GM18502 (cell line): Measurements from ENCODE around the gene CCDC170.
"Not testable (repeated sequence)": the region's sequence is repeated elsewhere in the genome, so short reads cannot be mapped to it uniquely, and the experiment has no call there.

Experiments used
- ATAC-seq: cut with Tn5 transposase; IDR thresholded peaks from one replicate; pipeline ENCODE4 v1.9.1; 2021; ENCODE audit warnings: mild to moderate bottlenecking; ENCODE audit not compliant: unreplicated experiment, poor library complexity

The CCDC170 gene

GRCh38 chr6:151539506-151540268, 45.9 kb downstream of the CCDC170 start:
- ATAC-seq = no peak

DNA sequence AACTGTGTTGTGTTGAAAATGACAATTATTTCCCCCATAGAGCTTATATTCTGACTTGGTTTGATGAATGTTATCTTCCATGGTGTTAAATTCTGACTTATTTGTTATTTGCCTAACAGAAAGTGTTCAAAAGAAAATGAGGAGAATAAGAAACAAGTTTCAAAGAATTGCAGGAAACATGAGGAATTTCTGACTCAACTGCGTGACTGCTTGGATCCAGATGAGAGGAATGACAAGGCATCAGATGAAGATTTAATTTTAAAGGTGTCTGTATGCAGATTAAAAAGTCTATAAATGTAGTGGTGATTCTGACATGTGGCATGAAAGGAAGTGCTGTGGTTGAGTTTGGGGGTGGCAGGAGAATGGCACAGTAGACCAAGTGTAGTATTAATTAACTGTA, 50.6 kb downstream of the CCDC170 start:
- ATAC-seq = no peak

DNA sequence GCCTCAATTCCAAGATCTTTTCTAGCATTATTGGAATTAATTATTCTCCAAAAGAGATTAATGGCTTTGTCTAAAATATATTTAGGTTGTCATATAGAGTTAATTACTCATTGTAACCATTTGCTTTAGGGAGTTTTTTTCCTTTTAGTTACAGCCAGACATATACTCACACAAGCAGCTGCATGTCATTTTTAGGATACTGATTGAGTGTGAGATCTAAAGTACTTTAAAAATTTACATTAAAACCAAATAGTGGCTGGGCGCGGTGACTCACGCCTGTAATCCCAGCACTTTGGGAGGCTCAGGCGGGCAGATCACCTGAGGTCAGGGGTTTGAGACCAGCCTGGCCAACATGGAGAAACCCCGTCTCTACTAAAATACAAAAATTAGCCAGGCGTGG, 51.1 kb downstream of the CCDC170 start:
- ATAC-seq = not testable (repeated sequence)

GRCh38 chr6:151546941-151547659, 53.3 kb downstream of the CCDC170 start:
- no peak for ATAC-seq

DNA sequence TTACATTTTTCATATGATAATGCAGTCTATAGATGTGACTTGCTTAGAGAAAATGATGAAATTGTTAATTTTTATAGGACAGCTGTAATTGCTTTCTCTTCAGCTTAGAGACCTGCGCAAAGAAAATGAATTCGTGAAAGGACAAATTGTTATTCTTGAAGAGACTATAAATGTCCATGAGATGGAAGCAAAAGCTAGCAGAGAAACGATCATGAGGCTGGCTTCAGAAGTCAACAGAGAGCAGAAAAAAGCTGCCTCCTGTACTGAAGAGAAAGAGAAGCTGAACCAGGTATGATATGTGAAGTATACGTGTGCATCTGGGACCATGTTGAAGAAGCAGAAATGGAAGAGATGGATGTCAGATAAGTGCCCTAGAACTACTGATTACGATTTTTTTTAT, 54.4 kb downstream of the CCDC170 start:
- ATAC-seq = no peak

DNA sequence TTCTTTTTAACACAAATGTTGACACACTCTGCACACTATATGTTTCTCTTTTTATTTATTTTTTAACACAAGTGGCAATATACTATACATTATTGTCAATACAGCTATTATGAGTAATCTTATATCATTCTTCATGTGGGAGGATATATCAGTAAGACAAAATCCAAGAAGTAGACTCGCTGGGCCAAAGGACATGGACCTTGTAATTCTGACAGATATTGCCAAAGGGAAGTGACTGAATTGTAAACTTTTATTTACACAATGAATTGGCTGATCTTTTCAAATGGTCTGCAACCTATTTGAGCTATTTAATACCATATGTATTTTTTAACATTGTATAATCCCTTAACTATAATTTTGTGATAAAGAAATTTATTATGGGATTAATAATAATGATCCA, 56.0 kb downstream of the CCDC170 start:
- no peak for ATAC-seq

GRCh38 chr6:151550618-151551017, 56.8 kb downstream of the CCDC170 start:
- ATAC-seq = no peak

DNA sequence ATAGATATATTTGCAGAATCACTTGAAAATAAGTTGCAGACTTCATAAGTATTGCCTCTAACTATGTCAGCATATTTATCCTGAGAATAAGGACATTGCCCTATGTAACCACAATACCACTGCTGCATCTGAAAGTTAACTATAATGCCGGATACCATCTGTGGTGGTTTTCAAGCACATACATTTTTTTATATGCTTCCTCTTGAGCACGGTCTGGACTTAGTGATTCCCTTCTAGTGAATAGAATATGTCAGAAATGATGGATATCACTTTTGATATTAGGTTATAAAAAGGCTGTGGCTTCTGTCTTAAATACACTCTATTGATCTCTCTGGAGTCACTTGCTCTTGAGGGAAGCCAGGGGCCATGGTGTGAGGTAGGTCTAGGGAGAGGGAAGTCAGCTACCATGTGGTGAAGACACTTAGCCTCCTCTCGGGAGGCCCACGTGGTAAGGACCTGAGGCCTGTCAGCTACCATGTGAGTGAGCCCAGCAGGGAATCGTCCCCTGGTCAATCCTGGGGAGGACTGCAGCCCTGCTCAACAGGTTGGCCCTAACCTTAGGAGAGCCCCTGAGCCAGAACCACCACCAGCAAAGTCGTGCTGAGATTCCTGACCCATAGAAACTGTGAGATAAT, 57.5 kb downstream of the CCDC170 start:
- ATAC-seq = no peak

GRCh38 chr6:151553416-151554165, 59.8 kb downstream of the CCDC170 start:
- no peak for ATAC-seq

DNA sequence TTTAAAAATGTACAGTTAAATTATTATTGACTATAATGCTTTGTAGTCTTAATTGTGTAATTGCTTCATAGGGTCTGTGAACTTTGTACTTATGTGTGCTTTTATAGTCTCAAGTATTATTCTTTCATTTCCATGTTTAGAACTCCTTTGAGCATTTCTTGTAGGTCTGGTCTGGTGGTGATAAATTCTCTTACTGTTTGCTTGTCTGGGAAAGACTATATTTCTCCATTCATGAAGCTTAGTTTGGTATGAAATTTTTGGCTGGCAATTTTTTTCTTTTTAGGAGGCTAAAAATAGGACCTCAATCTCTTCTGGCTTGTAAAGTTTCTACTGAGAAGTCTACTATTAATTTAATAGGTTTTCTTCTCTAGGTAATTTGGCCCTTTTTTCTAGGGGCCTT, 67.4 kb downstream of the CCDC170 start:
- no peak for ATAC-seq

DNA sequence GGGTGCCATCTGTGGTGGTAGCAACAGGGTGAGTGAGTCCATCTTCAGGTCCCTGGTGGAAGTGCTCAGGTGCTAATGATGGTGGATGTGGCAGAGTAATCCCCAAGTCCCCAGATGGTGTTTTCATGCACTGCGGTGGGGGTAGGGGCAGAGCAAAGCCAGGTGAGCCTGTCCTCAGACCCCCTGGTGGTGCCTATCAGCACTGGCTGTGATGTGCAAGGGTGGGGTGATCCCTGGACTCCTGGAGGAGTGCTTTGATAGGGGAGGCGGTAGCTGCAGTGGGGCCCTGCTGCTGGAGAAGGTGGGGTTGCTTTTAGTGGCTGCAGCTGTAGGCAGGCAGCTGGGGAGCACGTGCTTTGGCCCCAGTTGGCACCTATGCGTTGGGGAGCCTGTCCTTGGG, 70.8 kb downstream of the CCDC170 start:
- ATAC-seq = no peak

GRCh38 chr6:151565940-151566339, 72.1 kb downstream of the CCDC170 start:
- ATAC-seq = no peak

GRCh38 chr6:151566557-151566956, 72.7 kb downstream of the CCDC170 start:
- ATAC-seq = no peak

GRCh38 chr6:151576633-151577032, 82.8 kb downstream of the CCDC170 start:
- no peak for ATAC-seq

DNA sequence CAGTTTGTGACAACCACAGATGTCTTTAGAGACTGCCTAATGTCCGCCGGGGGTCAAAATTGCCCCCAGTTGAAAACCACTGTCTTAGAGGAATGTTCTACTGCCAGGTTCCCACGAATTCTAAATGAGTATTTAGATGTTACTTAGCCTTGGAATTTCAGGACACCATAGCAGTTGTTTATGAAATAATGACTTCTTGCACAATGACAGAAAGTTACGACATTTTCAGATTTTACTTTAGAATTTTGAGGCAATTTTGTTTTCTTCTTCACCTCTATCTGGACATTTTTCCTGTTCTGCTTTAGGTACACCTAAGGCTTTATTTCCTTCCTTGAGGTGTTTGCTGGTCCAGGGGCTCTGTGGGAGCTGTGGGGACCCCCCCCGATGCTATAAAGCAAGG, 83.4 kb downstream of the CCDC170 start:
- ATAC-seq = no peak

DNA sequence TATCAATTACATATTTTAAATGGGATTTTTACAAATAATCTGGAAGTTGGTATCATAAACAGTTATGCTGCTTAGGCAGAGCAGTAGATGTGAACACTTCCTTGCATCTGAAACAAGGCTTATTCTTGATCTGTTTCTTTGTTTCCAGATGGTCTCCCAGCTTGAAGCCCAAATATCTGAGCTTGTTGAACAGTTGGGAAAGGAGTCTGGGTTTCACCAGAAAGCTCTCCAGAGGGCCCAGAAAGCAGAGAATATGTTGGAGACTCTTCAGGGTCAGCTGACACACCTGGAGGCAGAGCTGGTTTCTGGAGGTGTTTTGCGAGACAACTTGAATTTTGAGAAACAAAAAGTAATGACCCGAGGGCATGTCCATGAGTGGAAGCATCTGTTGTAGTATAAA, 91.9 kb downstream of the CCDC170 start:
- no peak for ATAC-seq

DNA sequence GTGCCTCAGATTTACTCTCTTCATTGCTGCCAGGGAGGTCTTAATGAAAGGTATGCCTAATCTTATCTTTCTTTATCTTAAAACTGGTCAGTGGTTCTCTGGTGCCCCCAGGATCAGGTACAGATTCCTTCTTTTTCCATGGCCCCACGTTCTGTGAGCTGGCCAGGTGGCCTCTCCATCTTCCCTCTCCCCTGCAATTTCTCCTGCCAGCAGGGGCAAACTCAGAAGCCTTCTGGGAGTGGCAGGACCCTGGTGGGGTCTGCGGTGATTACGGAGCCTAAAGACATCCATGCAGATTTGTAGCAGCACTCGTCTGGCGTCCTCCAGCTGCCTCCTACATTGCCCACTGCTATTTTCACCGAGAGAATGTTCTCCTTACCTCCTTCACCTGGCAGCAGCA, 95.8 kb downstream of the CCDC170 start:
- no peak for ATAC-seq

DNA sequence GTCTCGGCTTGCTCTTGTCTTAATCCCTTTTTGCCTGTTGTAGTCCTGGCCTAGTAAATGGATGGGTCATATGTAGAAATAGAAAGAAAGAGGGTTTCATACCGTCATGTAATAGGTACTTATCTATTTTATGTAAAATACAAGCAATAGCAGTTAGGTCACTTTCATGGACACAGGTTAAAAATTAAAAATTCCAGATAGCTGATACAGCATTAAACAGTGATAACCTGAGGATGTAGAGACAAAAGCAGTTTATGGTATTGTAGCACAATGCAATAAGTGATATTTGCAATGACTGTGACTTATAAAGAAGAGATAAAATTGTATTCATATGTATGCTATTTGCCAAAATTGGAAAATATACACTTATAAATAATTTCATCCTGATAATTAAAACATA, 96.9 kb downstream of the CCDC170 start:
- no peak for ATAC-seq

GRCh38 chr6:151592449-151593159, 98.8 kb downstream of the CCDC170 start:
- ATAC-seq = no peak
